Stimulated activated CD4-positive, alpha-beta T cell treated with anti-CD3 and anti-CD28 coated beads, Interleukin-4, amount 100 ng/mL, for 1 hour (primary cell): ENCODE data around the gene ZMYND8.
"Not testable (repeated sequence)": the region's sequence is repeated elsewhere in the genome, so short reads cannot be mapped to it uniquely, and the experiment has no call there.

ENCODE experiments used
- DNase-seq: peaks from one replicate; pipeline ENCODE4 v3.0.0-alpha.2; 2020

ZMYND8 gene

DNA sequence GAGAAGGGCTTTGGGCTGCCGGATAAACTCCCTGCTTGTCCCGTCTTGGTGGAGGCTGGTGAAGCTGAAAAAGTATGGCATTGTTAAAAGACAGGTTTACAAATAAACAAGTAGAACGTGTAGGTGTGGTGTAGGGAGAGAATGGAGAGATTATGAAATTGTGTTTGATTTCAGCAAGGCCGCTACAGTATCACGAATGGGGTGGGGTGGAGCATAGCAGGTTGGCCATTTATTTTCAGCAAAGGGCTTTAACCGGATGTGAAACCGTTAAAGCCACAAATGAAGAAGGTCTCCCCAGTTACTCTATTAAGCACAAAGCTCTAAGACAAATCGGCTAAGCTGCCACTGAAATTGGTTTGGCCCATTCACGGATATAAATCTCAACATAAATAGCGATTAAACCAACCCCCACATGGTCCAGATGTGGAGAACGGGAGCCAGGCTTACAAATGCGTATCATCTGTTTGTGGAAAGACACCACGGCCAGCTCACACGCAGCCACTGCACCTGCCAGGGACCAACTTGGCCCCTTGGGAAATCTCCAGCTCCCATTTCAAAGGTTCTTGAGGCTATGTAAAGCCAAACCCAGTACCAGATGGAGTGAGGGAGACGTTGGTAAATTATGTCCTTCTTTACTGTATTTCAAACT lies 94.0 kb downstream of the ZMYND8 start:
- DNase-seq: no peak

DNA sequence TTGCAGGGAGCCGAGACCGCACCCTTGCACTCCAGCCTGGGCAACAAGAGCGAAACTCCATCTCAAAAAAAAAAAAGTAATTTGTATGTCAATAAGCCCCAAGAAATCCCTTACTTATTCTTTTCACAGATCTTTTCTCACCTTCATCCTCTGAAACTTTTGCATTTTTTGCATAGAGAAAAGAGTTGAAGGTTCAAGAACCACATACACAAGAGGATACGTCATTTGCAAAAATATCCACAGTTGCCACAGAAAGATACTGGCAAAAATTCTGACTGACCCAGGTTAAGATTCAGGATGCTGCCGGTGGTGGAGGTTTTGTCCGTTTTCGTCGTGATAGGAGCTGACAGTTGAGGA lies 94.5 kb downstream of the ZMYND8 start:
- DNase-seq: no peak

DNA sequence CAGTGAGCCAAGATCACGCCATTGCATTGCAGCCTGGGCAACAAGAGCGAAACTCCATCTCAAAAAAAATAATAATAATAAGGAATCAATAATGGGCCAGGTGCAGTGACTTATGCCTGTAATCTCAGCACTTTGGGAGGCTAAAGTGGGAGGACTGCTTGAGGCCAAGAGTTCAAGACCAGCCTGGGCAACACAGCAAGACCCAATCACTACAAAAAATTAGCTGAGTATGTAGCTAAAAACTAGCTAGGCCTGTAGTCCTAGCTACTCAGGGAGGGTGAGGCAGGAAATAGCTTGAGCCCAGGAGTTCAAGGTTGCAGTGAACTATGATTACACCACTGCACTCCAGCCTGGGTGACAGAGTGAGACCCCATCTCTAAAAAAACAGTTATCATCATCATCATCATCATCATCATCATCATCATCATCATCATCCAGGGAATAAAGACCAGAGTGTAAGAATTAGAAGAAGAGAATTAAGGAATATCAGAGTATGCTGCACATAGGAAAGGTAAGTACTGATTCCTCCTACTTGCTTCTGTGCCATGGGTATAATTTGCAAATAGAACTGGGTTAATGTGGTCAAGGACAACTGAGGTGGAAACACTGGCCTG lies 95.2 kb downstream of the ZMYND8 start:
- DNase-seq: not testable (repeated sequence)

DNA sequence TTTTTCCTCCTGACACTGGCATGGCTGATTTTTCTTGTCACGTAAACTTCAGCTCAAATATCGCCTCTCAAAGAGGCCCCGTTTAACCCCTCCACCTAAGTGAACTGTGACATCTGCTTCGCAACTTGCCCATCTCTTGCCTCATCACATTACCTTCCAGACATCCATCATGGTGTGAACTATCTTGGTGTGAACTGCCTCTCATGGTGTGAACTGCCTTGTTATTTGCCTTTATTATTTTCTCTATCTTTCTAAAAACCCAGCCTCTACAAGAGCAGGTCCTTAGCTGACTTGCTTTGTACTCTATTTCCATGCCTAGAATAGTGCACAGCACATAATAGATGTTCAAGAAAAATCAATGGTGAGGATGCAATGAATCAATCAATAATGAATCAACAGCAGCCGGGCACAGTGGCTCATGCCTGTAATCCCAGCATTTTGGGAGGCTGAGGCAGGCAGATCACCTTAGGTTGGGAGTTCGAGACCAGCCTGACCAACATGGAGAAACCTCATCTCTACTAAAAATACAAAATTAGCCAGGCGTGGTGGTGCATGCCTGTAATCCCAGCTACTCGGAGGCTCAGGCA lies 95.9 kb downstream of the ZMYND8 start:
- DNase-seq: not testable (repeated sequence)

DNA sequence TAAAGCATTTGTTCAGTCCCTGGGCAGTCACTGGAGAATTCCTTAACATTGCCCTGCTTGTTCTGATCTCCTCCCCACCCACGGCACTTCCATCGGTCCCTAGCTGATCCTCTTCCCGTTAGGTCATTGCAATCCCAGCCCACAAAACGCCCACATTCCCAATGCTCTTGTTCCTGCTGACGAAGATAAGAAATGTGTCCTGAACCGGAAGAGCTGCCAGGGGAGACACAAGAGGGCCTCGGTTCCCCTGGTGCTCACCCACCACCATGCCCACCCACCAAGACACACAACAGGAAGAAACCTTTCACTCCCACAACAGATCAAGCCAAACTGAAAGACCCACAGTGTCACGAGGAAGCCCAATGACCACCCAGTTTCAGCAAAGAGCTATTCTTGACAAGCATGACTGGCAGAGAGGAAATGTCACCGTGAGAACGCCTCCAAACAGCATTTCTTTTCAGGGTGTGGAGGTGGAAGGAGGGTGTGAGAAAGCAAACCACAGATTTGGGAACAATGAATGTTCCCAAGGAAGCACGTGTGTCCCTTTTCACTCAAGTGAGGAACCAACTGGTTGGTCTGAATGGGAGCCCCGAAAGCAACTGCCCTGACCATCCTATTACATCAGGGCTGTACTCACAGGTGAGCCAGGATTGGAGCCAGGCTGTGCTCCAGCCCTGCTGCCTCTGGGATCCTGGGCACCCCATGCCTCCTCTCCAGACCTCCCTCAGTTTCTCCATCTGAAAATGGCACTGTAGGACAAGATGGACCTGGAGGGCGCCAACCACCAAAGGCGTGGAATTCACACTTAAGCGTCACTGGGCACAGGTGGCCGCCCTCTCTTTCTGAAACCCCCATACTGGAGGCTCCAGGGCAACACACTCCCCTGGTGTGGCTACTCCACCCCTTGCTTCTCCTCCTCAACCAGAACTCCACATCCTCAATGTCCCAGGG lies 97.5 kb downstream of the ZMYND8 start:
- no peak for DNase-seq

DNA sequence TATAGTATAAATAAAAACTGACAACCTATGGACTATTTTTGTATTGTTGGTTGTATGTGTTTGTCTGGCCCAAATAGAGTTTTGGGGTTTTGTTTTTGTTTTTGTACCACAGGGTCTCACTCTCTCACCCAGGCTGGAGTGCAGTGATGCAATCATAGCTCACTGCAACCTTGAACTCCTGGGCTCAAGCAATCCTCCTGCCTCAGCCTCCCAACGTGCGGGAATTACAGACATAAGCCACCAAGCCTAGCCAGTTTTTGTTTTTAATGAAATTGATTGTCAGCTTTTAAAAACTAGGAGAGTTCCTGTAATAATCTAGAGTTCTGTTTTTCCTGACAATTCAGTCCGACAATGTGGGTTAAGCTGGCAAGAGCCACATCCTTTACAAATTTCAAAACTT lies 98.7 kb downstream of the ZMYND8 start:
- no peak for DNase-seq

DNA sequence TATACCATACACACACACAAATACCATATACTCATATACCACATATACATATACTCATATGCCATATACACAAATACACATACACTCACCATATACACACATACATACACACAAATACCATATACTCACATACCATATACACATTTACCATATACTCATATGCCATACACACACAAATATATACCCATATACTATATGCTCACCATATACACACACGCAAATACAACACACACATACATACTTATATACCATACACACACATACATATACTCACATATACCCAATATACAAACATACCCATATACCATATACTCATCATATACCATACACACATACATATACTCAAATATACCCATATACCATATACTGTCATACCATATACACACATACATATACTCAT lies 99.2 kb downstream of the ZMYND8 start:
- no peak for DNase-seq

DNA sequence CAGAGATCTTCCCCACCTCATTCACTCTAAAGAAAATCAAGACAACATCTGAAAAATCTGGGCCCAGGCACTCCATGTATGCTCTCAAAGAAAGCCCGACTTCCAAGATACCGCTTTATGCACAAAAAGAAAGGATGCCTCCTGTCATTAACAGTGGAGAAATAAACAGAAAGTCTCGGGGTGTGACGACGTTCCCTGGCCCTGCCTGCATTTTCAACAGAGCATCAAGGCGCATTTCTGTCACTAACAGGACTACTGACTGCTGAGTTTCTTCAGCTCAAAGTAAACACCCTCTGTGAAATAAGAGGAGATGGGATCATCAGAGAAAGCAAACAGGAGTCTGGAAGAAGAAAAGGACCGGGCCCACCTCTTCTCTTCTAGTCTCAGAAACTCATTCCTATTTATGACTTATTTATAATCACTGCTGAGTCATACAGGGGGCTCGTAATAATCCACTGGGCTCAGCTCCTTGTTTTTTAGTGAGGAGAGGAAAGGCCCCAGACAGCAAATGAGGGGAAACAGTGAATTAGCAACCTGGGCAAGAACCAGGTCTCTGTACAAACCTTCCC lies 99.7 kb downstream of the ZMYND8 start:
- DNase-seq: no peak

DNA sequence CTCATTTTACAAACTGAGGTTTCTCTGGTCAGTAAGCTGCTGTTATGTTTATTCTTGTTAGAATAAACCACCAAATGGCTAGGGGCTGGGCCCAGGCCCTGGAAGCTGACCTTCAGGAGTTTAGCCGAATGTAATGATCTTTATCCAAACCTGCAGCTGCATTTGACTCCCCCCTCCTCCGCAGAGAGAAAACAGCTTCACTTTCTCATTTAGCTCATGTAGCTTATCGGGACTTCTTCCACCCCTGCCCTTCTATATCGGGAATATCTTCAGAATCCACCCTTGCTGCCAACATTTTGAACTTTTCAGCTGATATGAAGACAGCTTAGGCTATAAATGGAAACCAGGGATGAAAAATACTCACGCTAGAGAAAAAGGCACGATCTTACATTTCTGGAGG lies 102.6 kb downstream of the ZMYND8 start:
- DNase-seq: no peak

DNA sequence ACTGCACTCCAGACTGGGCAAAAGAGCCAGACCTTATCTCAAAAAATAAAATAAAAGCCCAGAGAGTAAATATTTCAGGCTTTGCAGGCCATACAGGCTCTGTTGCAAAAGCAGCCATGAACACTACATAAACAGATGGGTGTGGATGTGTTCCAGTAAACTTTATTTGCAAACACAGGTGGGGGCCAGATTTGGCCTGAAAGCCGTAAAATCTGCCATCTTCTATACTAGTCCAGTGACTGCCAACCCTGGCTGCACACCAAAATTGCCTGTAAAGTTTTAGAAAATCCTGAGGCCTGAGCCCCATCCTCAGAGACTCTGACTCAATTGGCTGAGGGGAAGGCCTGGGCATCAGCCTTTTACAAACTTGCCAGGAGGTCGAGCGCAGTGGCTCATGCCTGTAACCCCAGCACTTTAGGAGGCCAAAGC lies 103.6 kb downstream of the ZMYND8 start:
- DNase-seq: no peak

DNA sequence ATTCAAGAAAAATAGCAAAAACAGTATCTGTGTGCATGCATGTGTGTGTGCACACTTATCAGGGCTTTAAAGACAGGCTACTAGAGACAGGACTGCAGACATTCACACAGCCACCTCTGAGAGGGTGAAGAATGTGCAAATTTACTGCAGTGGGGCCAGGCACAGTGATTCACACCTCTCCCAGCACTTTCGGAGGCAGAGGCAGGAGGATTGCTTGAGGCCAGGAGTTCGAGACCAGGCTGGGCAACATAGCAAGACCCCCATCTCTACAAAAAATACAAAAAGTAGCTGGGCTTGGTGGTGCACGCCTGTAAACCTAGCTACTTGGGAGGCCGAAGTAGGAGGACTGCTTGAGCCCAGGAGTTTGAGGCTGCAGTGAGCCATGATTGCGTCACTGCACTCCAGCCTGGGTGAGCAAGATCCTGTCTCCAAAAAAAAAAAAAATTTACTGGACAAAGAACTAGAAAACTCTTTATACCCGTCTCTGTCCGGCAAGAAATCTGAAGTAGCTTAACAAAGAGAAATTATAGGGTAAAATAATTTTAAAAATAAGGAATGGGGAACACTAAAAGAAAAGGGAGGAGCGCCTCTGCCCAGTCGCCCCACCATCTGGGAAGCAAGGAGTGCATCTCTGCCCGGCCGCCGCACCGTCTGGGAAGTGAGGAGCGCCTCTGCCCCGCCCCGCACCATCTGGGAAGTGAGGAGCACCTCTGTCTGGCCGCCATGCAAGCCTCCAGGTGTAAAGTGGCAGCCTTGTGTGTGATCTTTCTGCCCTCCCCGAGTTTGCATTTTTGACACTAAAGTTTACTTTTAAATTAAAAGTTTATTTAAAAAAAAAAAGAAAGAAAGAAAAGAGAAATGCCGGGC lies 105.1 kb downstream of the ZMYND8 start:
- DNase-seq: no peak

DNA sequence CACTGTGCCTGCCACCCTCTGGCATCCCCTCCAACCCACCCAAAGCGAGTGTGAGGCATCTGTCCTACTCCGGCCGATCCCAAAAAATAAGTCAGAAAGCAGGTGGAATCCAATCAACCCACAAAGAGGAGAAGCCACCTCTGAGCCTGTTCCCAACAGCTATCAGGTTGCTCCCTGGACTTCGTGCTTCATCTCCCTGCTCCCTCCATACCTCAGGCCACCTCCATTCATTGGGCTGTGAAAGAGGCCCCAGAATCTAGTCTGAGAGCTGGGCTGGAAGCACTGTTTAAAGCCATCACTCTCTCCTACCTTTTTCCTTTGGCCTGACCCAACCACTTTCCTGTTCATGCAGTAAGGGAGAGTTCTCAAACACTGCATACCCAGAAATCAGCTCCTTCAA lies 106.1 kb downstream of the ZMYND8 start:
- no peak for DNase-seq

DNA sequence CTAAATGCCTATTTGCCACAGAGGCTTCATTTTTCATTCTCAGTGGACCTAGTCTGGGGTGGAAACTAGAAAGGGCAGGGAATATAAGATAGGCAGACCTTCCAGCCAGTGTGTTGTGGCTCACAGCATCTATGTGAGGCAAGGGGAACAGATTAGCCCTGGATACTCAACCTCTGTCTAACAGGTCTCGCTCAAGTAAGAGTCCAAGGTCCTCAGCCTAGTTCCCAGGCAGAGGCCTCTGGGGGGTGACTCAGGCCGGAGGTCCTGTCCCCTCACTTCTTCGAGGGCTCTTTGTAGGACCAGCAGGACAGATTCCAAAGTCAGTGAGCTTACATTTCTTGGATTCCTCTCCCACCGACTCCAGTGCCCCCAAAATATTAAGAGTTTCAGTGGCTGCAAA lies 106.6 kb downstream of the ZMYND8 start:
- no peak for DNase-seq

DNA sequence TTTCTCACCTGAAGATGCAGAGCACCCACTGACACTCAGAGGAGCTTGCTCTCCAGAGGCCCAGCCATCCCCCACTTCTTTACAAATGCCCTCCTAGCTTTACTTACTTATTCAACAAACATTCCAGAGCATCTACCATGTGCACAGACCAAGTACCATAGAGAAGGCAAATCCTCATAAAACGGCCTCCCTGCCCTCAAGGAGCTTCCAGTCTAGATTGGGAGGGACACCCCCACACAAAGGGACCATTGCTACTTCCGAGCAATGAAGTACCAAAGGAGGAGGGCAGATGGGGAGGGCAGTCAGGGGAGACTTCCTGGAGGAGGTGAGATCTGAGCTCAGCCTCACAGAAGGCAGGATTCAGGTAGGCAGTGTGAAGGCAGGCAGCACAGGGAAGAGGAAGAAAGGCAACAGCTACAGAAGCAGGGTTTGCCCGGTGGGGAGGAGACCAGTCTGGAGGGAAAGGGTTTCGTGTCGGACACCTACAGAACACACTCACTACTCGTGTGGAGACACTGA lies 108.0 kb downstream of the ZMYND8 start:
- DNase-seq: no peak

DNA sequence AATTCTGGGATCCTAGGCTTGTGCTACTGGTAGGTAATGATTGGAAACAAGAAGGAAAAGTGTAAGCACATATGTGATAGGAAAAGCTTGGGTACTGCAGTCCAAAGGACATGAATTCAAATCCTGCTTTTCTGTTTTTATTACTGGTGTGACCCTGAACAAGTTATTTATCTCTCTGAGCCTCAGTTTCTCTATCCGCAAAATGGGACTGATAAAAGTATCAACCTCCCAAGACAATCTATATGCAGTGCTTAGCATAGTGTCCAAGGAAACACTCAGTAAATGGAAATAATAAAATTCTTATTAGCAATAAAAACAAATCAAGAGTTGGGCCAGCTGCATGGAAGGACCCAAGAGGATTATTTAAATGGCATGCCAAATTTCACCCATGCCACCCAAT lies 108.5 kb downstream of the ZMYND8 start:
- no peak for DNase-seq

DNA sequence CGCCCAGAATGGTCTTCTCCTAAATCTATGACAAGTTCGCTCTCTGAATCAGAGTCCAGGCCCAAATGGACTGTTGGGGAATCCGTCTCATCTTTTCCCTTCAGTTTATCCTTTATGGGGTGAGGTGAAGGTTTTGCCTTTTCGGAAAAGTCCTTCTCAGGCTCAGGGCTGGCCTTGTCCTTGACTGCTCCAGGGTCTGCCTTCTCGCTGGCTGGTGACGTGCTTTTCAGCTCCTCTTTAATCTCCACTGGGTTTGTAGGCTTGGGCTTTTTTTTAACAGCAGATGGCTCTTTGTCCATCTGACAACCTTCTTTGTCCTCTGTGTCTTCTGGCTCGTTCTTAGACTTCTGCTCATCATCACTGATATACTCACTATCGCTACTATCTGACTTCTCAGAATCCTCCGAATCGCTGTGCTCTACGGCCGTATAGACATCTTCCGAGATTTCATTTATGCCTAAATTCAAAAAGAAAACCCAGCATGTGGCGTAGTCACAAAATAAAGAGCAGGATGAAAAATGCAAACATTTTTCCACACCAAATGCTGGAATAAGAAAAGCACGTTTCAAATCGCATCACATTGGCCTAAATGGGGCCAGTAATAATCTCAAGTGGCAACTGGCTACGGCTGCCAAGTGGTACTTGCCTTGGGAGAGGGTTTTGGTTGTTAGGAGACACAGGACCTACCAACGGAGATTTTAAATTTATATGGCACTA lies 110.3 kb downstream of the ZMYND8 start:
- no peak for DNase-seq

DNA sequence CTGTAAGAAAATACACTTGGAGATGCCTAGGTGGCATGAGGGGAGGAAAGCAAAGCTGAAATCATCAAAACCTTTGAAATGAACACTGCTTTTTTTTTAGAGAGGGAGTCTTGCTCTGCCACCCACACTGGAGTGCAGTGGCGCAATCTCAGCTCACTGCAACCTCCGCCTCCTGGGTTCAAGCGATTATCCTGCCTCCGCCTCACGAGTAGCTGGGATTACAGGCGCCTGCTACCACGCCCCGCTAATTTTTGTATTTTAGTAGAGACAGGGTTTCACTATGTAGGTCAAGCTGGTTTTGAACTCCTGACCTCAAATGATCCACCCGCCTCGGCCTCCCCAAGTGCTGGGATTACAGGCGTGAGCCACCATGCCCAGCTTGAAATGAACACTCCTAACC lies 111.3 kb downstream of the ZMYND8 start:
- not testable (repeated sequence) for DNase-seq

DNA sequence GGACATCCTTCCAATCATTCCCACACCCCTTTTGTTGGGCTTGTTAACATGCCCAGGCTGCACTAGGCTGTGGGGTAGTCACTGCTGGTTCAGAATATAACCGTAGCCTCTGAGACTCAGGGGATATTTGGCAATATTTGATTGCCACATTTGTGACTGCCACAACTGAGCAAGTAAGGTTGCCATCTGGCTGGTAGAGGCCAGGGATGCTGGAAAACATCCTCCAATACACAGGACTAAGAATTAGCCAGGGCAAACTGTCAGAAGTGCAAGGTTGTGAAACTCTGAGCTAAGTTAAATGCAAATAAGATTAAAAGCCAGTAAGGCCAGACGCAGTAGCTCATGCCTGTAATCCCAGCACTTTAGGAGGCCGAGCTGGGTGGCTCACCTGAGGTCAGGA lies 112.0 kb downstream of the ZMYND8 start:
- DNase-seq: no peak

DNA sequence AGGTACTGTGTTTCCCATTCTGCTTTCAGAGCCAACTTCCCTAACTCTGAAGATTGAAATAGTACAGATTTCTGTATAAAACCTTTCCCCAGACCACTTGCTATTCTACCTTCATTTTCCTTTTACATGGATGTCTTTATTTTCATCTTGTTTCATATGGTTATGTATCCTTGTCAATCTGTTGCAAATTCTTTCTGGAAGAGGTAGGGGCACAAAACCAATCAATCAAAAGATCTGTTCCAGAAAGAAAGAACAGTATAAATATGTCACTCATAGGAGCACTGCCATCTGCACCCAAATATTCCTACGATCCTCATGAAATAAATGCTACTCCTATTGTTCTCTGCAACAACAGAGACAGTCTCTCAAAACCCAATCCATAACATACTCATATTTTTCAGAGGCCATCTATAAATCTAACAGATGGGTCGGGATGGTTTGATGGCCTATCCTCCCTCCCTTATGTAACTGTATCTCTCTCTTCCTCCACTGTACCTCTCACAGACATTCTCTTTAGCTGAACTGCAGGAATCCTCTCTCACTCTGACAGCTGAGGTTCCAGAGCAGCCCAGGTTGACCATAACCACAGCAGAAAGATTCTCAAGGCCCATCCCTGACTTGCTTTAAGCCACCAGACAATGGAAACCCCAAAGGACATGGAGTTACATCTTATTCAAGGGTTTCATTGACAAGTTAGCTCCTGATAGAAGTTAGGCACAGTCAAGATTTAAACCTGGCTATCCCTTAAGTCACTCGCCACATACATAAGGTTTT lies 112.8 kb downstream of the ZMYND8 start:
- DNase-seq: no peak

DNA sequence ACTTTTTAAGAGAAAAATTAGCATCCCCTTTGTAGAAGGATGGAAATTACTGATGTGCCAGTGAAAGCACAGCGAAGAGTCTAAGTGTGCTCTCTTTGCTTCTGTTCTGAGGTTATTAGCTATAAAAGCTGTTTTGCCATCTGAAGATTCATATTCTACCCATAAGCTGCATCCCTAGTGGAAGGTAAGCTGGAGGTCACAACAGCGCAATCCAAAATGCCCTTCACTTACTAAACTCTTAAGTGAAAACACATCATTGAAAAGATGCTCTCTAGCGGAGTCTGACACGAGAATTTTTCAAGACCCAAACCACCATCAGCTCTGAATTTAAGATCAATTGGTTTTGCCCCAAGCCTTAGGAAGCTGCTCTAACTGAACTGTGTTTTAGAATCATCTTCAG lies 113.5 kb downstream of the ZMYND8 start:
- DNase-seq: no peak
